ENCODE results near the gene GIMAP8.

GIMAP8 gene

DNA sequence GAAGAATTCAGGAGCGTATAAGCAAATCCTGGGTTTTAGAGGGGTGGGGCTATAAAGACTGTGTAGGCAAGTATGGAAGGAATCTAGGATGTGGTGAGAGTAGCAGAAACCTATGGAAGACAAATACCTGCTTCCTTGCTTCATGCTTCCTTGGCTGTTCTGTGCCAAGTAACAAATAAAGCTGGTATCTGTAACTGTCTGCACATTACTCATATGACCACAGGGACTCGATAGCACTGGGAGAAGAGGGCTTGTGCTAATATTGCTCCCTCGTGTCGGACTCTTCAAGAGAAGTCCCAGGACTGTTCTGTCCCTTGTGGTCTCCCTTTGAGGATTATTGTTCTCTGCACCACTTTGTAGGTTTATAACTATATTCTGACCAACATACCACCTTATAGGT, 52.7 kb downstream of the GIMAP8 start:
- Histone ChIP-seq H3K9me3 (ENCODE audit: control insufficient read depth, insufficient read depth, low read depth, low read length) (no peaks in the 10 kb centered on the region), H3K36me3 (ENCODE audit: control insufficient read depth in 2 of 2, insufficient read depth in 1 of 2, low read length in 2 of 2) (no peaks in the 10 kb centered on the region), H3K27ac (ENCODE audit: extremely low read depth, low read depth, low read length) (no peak overlapping the region), H3K4me1 (ENCODE audit: control insufficient read depth, insufficient read depth, low read length) (no peaks in the 10 kb centered on the region), H3K4me3 (ENCODE audit: low read depth, low read length) (no peak overlapping the region)
- ChIA-PET POLR2A (no interaction called here), CTCF (no interaction called here)
- no peak for TF ChIP-seq ZNF433 (tag by site-specific recombination; IDR thresholded peaks at IDR 0.05; ENCODE audit: low read depth)
- no peak for TF ChIP-seq PRDM2 (tag by site-specific recombination; IDR thresholded peaks at IDR 0.05; ENCODE audit: borderline replicate concordance)
- no peak for TF ChIP-seq ZNF211 (tag by site-specific recombination; IDR thresholded peaks at IDR 0.05; ENCODE audit: low read depth)
- TF ChIP-seq ZNF398 (tag by site-specific recombination; IDR thresholded peaks at IDR 0.05): no peak
- no peak for TF ChIP-seq ZNF623 (tag by site-specific recombination; IDR thresholded peaks at IDR 0.05)
- TF ChIP-seq ZNF132 (tag by site-specific recombination; IDR thresholded peaks at IDR 0.05; ENCODE audit: borderline replicate concordance): no peak
- no peak for TF ChIP-seq PRDM10 (tag by site-specific recombination; IDR thresholded peaks at IDR 0.05)
- no peak for TF ChIP-seq PATZ1 (tag by site-specific recombination; IDR thresholded peaks at IDR 0.05)
- TF ChIP-seq, protein P1, sequence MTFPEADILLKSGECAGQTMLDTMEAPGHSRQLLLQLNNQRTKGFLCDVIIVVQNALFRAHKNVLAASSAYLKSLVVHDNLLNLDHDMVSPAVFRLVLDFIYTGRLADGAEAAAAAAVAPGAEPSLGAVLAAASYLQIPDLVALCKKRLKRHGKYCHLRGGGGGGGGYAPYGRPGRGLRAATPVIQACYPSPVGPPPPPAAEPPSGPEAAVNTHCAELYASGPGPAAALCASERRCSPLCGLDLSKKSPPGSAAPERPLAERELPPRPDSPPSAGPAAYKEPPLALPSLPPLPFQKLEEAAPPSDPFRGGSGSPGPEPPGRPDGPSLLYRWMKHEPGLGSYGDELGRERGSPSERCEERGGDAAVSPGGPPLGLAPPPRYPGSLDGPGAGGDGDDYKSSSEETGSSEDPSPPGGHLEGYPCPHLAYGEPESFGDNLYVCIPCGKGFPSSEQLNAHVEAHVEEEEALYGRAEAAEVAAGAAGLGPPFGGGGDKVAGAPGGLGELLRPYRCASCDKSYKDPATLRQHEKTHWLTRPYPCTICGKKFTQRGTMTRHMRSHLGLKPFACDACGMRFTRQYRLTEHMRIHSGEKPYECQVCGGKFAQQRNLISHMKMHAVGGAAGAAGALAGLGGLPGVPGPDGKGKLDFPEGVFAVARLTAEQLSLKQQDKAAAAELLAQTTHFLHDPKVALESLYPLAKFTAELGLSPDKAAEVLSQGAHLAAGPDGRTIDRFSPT (tag by site-specific recombination; IDR thresholded peaks at IDR 0.05): no peak
- no peak for TF ChIP-seq ZNF350 (tag by site-specific recombination; IDR thresholded peaks at IDR 0.05)
- TF ChIP-seq ZNF311 (tag by site-specific recombination; IDR thresholded peaks at IDR 0.05; ENCODE audit: borderline replicate concordance): no peak
- TF ChIP-seq, protein P2, sequence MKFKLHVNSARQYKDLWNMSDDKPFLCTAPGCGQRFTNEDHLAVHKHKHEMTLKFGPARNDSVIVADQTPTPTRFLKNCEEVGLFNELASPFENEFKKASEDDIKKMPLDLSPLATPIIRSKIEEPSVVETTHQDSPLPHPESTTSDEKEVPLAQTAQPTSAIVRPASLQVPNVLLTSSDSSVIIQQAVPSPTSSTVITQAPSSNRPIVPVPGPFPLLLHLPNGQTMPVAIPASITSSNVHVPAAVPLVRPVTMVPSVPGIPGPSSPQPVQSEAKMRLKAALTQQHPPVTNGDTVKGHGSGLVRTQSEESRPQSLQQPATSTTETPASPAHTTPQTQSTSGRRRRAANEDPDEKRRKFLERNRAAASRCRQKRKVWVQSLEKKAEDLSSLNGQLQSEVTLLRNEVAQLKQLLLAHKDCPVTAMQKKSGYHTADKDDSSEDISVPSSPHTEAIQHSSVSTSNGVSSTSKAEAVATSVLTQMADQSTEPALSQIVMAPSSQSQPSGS (tag by site-specific recombination; IDR thresholded peaks at IDR 0.05; ENCODE audit: low read depth): no peak
- TF ChIP-seq, protein P3, sequence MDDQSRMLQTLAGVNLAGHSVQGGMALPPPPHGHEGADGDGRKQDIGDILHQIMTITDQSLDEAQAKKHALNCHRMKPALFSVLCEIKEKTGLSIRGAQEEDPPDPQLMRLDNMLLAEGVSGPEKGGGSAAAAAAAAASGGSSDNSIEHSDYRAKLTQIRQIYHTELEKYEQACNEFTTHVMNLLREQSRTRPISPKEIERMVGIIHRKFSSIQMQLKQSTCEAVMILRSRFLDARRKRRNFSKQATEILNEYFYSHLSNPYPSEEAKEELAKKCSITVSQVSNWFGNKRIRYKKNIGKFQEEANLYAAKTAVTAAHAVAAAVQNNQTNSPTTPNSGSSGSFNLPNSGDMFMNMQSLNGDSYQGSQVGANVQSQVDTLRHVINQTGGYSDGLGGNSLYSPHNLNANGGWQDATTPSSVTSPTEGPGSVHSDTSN (CRISPR knock-in tag; IDR thresholded peaks at IDR 0.05): no peak
- no peak for TF ChIP-seq IKZF3 (tag by site-specific recombination; IDR thresholded peaks at IDR 0.05)
- no peak for TF ChIP-seq KLF7 (tag by site-specific recombination; IDR thresholded peaks at IDR 0.05; ENCODE audit: borderline replicate concordance)

All from HEK293 (cell line).